ENCODE results near the gene NUMBL. TPM values are rescaled to one million over a fixed set of nuclear protein-coding genes. Genes with fewer than 3 reads are reported as not detected.

The NUMBL gene
- total and polyA plus RNA-seq, 9 of the 15 experiments (the other 6 are each of a cell fraction or from before 2014, with no cell fraction given) = 0.39 to 38.6 (median 6.6) TPM

DNA sequence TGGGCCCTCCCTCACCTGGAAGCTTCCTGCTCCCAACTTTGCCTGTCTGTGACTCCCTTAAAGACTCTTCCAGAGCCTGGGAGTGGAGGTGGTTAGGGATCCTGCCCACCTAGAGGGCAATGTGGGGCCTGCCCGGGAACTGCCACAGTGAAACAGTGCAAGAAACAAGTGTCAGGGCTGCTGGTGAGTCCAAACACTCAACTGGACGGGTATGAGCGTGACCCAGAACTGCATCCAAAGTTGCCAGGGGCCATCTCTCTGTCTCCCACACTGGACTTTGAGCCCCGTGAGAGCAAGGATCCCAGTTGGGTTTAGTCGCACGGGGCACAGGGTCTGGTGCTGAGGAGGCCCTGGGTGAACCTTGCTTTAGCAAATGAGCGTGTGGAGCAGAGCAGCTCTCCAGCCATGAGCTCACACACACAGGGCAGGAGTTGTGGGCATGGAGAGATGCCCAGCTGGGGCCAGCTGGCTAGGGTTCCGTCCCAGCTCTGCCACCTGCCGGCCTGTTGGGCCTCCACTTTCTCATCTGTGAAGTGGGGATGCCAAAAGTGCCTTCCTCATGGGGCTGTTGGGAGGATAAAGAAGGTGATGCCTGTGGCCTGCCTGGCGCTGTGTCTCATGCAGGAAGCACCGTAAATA, 2.8 kb upstream of the NUMBL start:
- FAIRE-seq (no peak), DNase-seq (ENCODE audit: extremely low read depth in 1 of 4, low spot score in 3 of 4) (no peak), ATAC-seq (no peak)
- H2AFZ ChIP-seq (ENCODE audit: low read depth, low read length) = no peak overlapping the region
- no peaks in the 10 kb centered on the region for H3K9me3 ChIP-seq (replicated peaks; ENCODE audit: control insufficient read depth, insufficient read depth, low read depth, low read length)
- 0 out of 4 replicates have a peak overlapping the region, but pooled peaks of 1 of the 2 experiments have one; percentile 26 for H3K9ac ChIP-seq (ENCODE audit: insufficient read depth in 1 of 2, low read depth in 2 of 2, low read length in 2 of 2)
- no peaks in the 10 kb centered on the region for H3K27me3 ChIP-seq (ENCODE audit: control insufficient read depth in 2 of 2, insufficient read depth in 2 of 2, low read length in 2 of 2)
- WGBS (ENCODE audit: insufficient coverage, low coverage, missing lambda C conversion rate) = 93% methylated on average over 11 of the region's 11 CpGs
- peaks cover 23% of the 10 kb centered on the region for H3K79me2 ChIP-seq (ENCODE audit: control insufficient read depth, insufficient read depth, low read length)
- peaks cover 20% of the 10 kb centered on the region; the same call in 2 of the 3 replicates for H3K36me3 ChIP-seq (ENCODE audit: control insufficient read depth, insufficient read depth, low read length)
- H3K4me2 ChIP-seq (ENCODE audit: insufficient read depth, low read length) = no peak overlapping the region
- H3K4me3 ChIP-seq = no peak overlapping the region
- intact Hi-C loops (cut with micrococcal nuclease) (no loop called here), in situ Hi-C loops (cut with MboI) (no loop called here)
- H3K4me1 ChIP-seq (replicated peaks in 1 of 2; ENCODE audit: control insufficient read depth in 2 of 2, insufficient read depth in 2 of 2, low read length in 2 of 2) = peaks cover 26 to 40% of the 10 kb centered on the region in 2 experiments
- BruUV-seq (replicated peaks) = no TSS peak
- no peaks in the 10 kb centered on the region for H4K20me1 ChIP-seq (replicated peaks; ENCODE audit: control insufficient read depth, insufficient read depth, low read length)
- POLR2A ChIA-PET = interaction anchor here (1.8 kb wide), 1 partner anchor 9 kb away, joined by 6 read pairs; no protein-coding TSS in a partner anchor
- CTCF ChIA-PET (ENCODE audit: low intra/inter-chr PET ratio) = no interaction called here
- no peak overlapping the region for H3K27ac ChIP-seq (ENCODE audit: extremely low read depth, low read depth, low read length)
- no peaks in the 10 kb centered on the region for H3K9me1 ChIP-seq (ENCODE audit: control insufficient read depth, insufficient read depth, low read length)
- TF ChIP-seq, protein P1, sequence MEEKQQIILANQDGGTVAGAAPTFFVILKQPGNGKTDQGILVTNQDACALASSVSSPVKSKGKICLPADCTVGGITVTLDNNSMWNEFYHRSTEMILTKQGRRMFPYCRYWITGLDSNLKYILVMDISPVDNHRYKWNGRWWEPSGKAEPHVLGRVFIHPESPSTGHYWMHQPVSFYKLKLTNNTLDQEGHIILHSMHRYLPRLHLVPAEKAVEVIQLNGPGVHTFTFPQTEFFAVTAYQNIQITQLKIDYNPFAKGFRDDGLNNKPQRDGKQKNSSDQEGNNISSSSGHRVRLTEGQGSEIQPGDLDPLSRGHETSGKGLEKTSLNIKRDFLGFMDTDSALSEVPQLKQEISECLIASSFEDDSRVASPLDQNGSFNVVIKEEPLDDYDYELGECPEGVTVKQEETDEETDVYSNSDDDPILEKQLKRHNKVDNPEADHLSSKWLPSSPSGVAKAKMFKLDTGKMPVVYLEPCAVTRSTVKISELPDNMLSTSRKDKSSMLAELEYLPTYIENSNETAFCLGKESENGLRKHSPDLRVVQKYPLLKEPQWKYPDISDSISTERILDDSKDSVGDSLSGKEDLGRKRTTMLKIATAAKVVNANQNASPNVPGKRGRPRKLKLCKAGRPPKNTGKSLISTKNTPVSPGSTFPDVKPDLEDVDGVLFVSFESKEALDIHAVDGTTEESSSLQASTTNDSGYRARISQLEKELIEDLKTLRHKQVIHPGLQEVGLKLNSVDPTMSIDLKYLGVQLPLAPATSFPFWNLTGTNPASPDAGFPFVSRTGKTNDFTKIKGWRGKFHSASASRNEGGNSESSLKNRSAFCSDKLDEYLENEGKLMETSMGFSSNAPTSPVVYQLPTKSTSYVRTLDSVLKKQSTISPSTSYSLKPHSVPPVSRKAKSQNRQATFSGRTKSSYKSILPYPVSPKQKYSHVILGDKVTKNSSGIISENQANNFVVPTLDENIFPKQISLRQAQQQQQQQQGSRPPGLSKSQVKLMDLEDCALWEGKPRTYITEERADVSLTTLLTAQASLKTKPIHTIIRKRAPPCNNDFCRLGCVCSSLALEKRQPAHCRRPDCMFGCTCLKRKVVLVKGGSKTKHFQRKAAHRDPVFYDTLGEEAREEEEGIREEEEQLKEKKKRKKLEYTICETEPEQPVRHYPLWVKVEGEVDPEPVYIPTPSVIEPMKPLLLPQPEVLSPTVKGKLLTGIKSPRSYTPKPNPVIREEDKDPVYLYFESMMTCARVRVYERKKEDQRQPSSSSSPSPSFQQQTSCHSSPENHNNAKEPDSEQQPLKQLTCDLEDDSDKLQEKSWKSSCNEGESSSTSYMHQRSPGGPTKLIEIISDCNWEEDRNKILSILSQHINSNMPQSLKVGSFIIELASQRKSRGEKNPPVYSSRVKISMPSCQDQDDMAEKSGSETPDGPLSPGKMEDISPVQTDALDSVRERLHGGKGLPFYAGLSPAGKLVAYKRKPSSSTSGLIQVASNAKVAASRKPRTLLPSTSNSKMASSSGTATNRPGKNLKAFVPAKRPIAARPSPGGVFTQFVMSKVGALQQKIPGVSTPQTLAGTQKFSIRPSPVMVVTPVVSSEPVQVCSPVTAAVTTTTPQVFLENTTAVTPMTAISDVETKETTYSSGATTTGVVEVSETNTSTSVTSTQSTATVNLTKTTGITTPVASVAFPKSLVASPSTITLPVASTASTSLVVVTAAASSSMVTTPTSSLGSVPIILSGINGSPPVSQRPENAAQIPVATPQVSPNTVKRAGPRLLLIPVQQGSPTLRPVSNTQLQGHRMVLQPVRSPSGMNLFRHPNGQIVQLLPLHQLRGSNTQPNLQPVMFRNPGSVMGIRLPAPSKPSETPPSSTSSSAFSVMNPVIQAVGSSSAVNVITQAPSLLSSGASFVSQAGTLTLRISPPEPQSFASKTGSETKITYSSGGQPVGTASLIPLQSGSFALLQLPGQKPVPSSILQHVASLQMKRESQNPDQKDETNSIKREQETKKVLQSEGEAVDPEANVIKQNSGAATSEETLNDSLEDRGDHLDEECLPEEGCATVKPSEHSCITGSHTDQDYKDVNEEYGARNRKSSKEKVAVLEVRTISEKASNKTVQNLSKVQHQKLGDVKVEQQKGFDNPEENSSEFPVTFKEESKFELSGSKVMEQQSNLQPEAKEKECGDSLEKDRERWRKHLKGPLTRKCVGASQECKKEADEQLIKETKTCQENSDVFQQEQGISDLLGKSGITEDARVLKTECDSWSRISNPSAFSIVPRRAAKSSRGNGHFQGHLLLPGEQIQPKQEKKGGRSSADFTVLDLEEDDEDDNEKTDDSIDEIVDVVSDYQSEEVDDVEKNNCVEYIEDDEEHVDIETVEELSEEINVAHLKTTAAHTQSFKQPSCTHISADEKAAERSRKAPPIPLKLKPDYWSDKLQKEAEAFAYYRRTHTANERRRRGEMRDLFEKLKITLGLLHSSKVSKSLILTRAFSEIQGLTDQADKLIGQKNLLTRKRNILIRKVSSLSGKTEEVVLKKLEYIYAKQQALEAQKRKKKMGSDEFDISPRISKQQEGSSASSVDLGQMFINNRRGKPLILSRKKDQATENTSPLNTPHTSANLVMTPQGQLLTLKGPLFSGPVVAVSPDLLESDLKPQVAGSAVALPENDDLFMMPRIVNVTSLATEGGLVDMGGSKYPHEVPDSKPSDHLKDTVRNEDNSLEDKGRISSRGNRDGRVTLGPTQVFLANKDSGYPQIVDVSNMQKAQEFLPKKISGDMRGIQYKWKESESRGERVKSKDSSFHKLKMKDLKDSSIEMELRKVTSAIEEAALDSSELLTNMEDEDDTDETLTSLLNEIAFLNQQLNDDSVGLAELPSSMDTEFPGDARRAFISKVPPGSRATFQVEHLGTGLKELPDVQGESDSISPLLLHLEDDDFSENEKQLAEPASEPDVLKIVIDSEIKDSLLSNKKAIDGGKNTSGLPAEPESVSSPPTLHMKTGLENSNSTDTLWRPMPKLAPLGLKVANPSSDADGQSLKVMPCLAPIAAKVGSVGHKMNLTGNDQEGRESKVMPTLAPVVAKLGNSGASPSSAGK (IDR thresholded peaks at IDR 0.05) = no peak
- TF ChIP-seq ZNF175 (CRISPR knock-in tag; IDR thresholded peaks at IDR 0.05; ENCODE audit: low read depth) (no peak), HLTF (IDR thresholded peaks at IDR 0.05) (no peak), RBM25 (IDR thresholded peaks at IDR 0.05; ENCODE audit: low read depth, low read length, severe bottlenecking) (peak; percentile 41), MAFF (IDR thresholded peaks at IDR 0.05; ENCODE audit: low read length) (no peak), FIP1L1 (IDR thresholded peaks at IDR 0.05; ENCODE audit: low read depth, low read length, poor library complexity, severe bottlenecking) (no peak)
- TF ChIP-seq, protein P2, sequence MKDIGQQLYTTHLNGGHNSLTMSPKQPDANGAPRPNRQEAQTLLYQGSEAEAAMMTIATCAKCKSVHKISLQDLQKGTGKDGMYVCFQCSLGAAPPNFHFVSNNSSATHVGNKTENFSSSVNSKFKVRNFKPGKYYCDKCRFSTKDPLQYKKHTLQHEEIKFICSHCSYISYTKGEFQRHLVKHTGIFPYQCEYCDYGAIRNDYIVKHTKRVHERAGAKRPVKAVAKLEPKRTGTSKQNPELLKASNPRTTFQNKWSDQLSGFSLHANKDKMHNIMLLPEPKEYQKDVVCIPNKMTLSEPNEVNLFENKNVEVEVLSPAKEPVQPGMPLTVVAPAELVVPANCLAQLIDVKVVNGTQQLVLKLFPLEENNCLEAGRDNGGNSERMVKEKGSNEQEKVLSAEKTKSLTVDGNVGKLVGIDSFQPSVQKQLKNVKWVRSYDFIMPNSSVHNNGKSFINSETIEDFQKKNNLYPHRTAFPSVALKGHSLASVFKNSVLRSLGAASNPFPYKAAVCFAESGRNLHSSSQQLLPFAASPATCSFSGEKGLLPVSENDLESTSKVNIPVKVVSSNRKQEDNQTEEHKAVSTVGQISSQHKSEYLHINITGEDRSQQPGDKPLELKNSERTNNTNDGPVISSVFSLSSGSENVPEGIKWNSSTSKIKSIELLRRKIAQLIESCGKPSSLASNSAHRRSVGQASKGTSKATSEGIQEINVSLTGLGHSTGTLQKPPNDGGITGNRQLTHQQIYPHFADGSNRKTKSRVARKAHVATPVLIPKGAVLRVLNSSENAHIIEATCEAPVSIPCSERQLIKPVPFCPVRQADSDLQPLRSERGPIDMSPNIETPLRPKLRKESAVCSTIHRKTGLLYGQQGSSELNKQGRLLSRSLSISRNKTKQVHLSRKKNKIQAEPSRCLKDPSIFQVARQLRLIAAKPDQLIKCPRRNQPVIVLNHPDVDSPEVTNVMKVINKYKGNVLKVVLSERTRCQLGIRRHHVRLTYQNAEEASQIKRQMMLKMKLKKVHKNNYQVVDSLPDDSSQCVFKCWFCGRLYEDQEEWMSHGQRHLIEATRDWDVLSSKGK (CRISPR knock-in tag; IDR thresholded peaks at IDR 0.05) = no peak

Measured in K562 (cell line).